Activated T-cell treated with anti-CD3 and anti-CD28 coated beads, Interleukin-2, amount 50 U/mL, for 1 hour (primary cell): ENCODE data around the gene BCL2.

Experiments
- DNase-seq: peaks from one replicate; pipeline ENCODE4 v3.0.0-alpha.2; 2020

The BCL2 gene

GRCh38 chr18:63307551-63308200, 11.9 kb downstream of the BCL2 start:
- DNase-seq, result no peak

- no peak for DNase-seq
Measured at GRCh38 chr18:63306819-63307550, 12.6 kb downstream of the BCL2 start.

DNA sequence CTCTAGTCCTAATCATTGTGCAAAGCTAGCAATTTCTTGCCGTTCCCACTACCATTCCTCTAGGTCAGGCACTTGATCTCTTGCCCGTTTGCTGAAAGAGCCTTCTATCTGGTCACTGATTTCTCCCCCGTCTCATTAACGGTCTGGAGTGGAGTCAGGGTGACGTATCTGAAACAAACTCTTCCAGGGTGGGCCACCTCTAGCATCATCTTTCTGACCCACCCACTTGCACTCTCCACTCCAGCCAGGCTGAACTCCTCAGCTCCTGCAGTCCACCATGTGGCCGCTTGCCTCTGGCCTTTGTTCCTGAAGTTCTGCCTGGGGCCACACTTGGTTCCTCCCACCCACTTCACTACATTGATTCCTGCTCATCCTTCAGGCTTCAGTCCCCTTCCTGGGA, 13.3 kb downstream of the BCL2 start:
- no peak for DNase-seq

GRCh38 chr18:63303547-63303946, 16.0 kb downstream of the BCL2 start:
- DNase-seq, result no peak

- DNase-seq, result no peak
Measured at GRCh38 chr18:63302636-63303405, 16.7 kb downstream of the BCL2 start.

DNA sequence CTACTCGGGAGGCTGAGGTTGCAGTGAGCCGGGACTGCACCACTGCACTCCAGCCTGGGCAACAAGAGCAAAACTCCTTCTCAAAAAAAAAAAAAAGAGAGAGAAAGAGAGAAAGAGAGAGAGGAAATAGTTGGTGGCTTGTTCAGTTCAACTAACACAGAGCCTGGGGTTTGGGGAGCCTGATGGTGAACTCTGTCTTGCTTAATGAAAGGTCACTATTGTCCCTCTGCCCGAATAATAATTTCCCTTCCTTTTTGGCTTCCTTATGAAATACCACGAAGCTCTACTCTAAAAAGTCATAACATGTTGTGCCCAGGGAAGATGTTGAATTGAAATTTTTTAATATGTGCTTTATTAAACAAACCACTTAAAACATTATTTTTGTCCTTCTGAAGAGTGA, 17.3 kb downstream of the BCL2 start:
- no peak for DNase-seq

DNA sequence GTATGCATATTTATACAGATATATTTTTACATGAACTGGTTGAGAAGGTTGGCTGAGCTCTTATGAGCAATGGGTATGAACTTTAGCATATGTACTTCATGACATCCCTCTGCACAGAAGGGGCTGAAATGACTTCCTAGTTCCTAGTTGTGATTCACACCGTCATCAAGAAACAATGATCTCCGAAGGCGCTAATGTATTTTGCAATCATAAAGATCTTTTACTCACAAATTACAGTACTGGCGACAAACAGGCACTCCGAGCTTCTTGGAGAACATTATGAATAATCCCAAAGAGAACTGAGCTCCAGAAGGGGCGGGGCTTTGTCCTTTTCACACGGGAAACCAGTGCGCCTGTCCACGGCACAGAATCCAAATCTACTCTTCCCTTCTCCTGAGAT, 18.1 kb downstream of the BCL2 start:
- DNase-seq, result no peak

DNA sequence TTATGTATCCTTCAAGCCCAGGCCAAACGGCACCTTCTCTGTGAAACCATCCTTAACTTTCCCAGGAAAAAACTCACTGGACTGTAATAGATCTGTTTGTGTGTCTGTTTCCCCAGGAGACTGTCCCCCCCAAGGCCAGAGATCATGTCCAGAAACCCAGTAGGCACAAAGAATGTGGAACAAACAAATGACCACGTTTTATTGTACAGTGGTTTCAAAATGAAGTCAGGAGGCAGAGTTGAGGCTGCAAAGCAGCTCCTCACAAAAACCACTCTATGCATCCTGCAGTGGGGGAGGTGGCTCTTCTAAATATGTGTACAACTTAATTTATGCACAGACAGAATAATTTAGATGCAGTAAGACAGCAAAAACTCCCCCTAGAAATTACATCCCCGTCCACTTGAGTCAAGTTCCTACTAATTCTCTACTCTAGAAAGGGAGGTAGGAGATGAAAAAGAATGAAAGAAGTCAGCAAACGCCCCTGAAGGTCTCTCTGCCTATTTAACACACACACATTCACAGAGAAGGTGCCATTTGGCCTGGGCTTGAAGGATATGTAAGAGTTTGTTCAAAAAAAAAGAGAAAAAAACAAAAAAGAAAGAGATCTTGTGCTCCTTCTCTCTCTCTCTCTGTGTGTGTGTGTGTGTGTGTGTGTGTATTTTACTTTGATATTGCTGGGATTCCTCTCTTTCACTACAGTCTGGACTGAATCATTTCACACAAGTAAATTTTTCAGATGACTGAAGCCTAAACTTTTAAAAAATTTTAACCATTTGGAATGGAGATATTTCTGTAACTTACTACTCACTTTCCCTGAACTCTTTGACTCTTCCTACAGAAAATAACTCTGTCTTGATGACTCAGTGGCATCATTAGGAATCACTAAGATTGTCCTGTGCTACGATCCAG, 19.5 kb downstream of the BCL2 start:
- DNase-seq, result no peak

GRCh38 chr18:63298400-63299365, 20.9 kb downstream of the BCL2 start:
- peak; percentile 41 for DNase-seq

DNA sequence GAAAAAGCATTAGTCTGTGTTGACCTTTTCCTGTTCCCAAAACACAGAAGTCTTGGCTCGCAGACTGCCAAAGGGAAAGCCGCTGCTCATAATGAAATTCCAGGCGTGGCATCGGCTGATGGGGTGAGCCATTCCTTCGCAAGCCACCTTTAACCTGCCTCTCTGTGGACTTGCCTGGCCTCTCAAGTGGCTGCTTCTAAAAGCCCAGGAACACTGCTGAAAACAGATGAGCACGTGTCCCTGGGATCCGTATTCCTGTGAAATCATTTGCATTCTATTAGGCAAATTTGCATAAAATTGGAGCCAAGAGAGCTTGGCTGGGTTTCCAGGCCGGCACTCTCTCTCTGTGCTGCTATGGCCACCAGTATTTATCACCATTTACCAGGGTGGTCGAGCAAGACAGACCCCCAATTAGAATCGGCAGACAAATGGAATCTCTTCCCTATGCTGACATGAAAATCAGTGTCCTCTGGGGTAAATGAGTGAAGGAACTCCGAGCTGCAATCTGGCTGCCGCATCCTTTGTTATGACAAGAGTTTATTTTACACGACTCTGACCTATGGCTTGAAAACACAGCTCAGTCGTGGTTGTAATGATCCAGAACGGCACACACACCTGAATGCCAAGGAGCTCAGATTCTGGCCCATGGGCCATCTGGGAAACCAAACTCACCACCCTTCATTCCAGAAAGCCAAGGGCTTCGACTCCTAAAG, 21.7 kb downstream of the BCL2 start:
- no peak for DNase-seq

- DNase-seq, result no peak
Measured at GRCh38 chr18:63293935-63294334, 25.6 kb downstream of the BCL2 start.

- peak; percentile 37 for DNase-seq
Measured at GRCh38 chr18:63292831-63293683, 26.5 kb downstream of the BCL2 start.

- DNase-seq, result no peak
Measured at GRCh38 chr18:63291278-63291677, 28.3 kb downstream of the BCL2 start.

DNA sequence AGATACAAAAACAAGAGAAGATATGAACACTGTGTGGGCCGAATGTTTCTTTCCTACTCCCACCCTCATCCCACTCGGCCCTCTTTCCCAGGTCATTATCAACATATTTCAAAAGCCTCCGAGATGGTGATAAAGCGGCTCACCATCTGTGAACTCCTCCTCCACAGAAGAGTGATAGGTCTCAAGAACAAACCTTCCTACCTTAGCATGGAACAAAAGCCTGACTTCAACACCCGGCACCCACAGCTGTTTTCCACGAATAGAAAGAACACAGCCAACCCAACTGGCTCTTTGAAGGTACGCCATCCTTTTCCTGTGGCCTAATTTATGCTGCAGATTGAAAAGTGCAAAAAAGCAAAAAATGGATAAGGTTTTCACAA, 28.8 kb downstream of the BCL2 start:
- DNase-seq, result peak; percentile 48

GRCh38 chr18:63290166-63290820, 29.3 kb downstream of the BCL2 start:
- no peak for DNase-seq

DNA sequence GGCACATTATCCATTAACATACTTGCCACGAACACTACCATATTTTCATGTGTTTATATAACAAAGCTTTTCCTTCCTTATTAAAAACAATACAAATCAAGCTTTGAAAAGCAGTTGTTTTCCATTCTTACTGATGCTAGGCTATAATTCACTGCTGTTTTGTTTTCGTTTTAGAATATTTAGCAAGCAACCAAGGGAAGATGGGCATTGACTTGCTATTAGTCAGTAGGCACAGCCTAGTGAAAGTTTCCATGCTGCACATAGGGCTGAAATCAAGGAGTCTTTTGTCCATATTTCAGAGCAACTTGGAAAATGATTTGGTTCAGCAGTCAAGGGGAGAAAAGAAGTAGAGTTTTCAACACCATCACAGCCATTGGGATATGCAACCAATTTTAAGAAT, 31.3 kb downstream of the BCL2 start:
- no peak for DNase-seq

DNA sequence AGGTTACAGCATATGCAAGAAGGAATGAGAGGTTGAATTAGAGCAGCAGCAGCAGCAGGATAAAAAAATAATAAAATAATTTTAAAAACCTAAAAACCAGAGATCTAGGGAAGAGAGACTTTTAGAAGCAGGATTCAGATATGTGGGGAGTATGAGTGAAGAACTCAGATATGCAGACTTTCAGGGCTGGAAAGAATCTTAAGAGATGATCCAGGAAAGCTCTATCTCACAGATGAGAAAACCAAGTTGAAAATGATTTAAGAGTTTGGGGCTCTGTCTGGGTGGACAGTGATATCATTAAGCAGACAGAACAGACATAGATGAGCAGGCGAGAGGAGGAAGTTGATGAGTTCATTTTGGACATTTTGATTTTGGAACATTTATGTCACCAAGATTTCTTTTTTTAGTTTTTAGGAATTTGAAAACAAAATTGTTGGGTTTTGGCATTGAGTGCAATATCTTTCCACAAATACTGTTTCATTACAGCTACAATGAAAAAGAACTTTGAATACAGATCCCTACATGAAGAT, 31.8 kb downstream of the BCL2 start:
- DNase-seq, result no peak

- no peak for DNase-seq
Measured at GRCh38 chr18:63286926-63287325, 32.6 kb downstream of the BCL2 start.
